Ascending aorta (tissue), 2 donors: ENCODE results near the gene PCED1B. TPM values are rescaled to one million over a fixed set of nuclear protein-coding genes. Genes with fewer than 3 reads are reported as not detected.
A peak's percentile ranks its signal among the peaks of the same experiment; 100 is the strongest.

Experiments
- DNase-seq, 2 donors: peaks; one replicate each; pipeline ENCODE4 v3.0.0-alpha.2; 2019; ENCODE audit warnings: low spot score in 2 of 2
- H3K27ac ChIP-seq, 2 donors: fragments of 200-600 bp; sonication (generic); one replicate each; pipeline ENCODE4 v1.5.1; 2016 to 2017; ENCODE audit warnings: mild to moderate bottlenecking in 1 of 2
- H3K27me3 ChIP-seq: fragments of 200-600 bp; sonication (generic); one replicate; pipeline ENCODE4 v1.5.1; 2017
- H3K36me3 ChIP-seq, 2 donors: fragments of 200-600 bp; sonication (generic); one replicate each; pipeline ENCODE4 v1.5.1; 2016
- H3K4me1 ChIP-seq, 2 donors: fragments of 200-600 bp; sonication (generic); one replicate each; pipeline ENCODE4 v1.5.1; 2016 to 2017; ENCODE audit warnings: mild to moderate bottlenecking in 1 of 2
- H3K4me3 ChIP-seq, 2 donors: fragments of 200-600 bp; sonication (generic); one replicate each; pipeline ENCODE4 v1.5.1; 2016 to 2017; ENCODE audit warnings: mild to moderate bottlenecking in 1 of 2
- H3K9me3 ChIP-seq, 2 donors: fragments of 200-600 bp; sonication (generic); one replicate each; pipeline ENCODE4 v1.5.1; 2016
- CTCF ChIP-seq, 3 experiments: fragments of 200-600 bp in 2 of 3; fragments of 450-650 bp in 1 of 3; sonication (generic) in 2 of 3; IDR thresholded peaks; one replicate each; pipeline ENCODE4 v1.5.1; 2016 to 2019; ENCODE audit warnings: antibody characterized with exemption in 3 of 3, mild to moderate bottlenecking in 1 of 3, moderate library complexity in 1 of 3
- intact Hi-C: fragments of 100-400 bp; cut with DNase I; formaldehyde crosslinking; loops from one replicate; pipeline ENCODE4 v1.15.1; 2023
- total RNA-seq: library from RNA; depleted of rRNA; stranded (reverse); fragments of >200 nt; gene quantifications from one replicate; pipeline ENCODE4 v1.1.0, GENCODE V29; 2016

The PCED1B gene
- total RNA-seq, 1 donor from 2014 or later, result 1.5 TPM

- H3K4me3 ChIP-seq, result no peak overlapping the region
- intact Hi-C loops, result no loop called here
These were observed 143.2 kb downstream of the PCED1B start for GRCh38 chr12:47222520-47223030.

GRCh38 chr12:47223031-47223847 is 143.8 kb downstream of the PCED1B start:
- H3K4me3 ChIP-seq, result peak overlapping the region; percentile 4 to 13
- DNase-seq, result no peak
- peaks cover 0 to 5% of the 10 kb centered on the region in 2 donors for H3K36me3 ChIP-seq
- H3K4me1 ChIP-seq, result peaks cover 0 to 5% of the 10 kb centered on the region in 2 donors
- TF ChIP-seq CTCF (IDR thresholded peaks at IDR 0.05), result no peak
- no peak overlapping the region for H3K27ac ChIP-seq
- intact Hi-C loops, result no loop called here
- no peaks in the 10 kb centered on the region for H3K27me3 ChIP-seq
- no peaks in the 10 kb centered on the region for H3K9me3 ChIP-seq

More at GRCh38 chr12:47222520-47223030, 143.2 kb downstream of the PCED1B start:
- TF ChIP-seq CTCF (IDR thresholded peaks at IDR 0.05), result no peak
- Histone ChIP-seq H3K27me3 (no peaks in the 10 kb centered on the region), H3K27ac (no peak overlapping the region), H3K36me3 (peaks cover 0 to 3% of the 10 kb centered on the region in 2 donors), H3K9me3 (no peaks in the 10 kb centered on the region), H3K4me1 (peaks cover 0 to 5% of the 10 kb centered on the region in 2 donors)
- DNase-seq, result no peak

GRCh38 chr12:47223848-47224213 is 144.4 kb downstream of the PCED1B start:
- intact Hi-C loops, result no loop called here
- DNase-seq, result no peak
- H3K4me1 ChIP-seq, result peaks cover 0 to 5% of the 10 kb centered on the region in 2 donors
- no peaks in the 10 kb centered on the region for H3K27me3 ChIP-seq
- H3K27ac ChIP-seq, result no peak overlapping the region
- peaks cover 0 to 6% of the 10 kb centered on the region in 2 donors for H3K36me3 ChIP-seq
- no peak for TF ChIP-seq CTCF (IDR thresholded peaks at IDR 0.05)
- H3K4me3 ChIP-seq, result peak overlapping the region; percentile 4 to 13
- no peaks in the 10 kb centered on the region for H3K9me3 ChIP-seq

- no peak for TF ChIP-seq CTCF (IDR thresholded peaks at IDR 0.05)
- H3K27me3 ChIP-seq, result no peaks in the 10 kb centered on the region
- no peak for DNase-seq
- H3K9me3 ChIP-seq, result no peaks in the 10 kb centered on the region
- intact Hi-C loops, result no loop called here
- H3K4me3 ChIP-seq, result no peak overlapping the region
- H3K36me3 ChIP-seq, result peaks cover 0 to 6% of the 10 kb centered on the region in 2 donors
- H3K27ac ChIP-seq, result no peak overlapping the region
- H3K4me1 ChIP-seq, result peaks cover 0 to 5% of the 10 kb centered on the region in 2 donors
These were observed 145.2 kb downstream of the PCED1B start for GRCh38 chr12:47224563-47225133.

GRCh38 chr12:47225356-47225755 is 145.9 kb downstream of the PCED1B start:
- intact Hi-C loops, result no loop called here
- no peak for DNase-seq
- H3K4me3 ChIP-seq, result no peak overlapping the region
- peaks cover 0 to 6% of the 10 kb centered on the region in 2 donors for H3K36me3 ChIP-seq
- H3K9me3 ChIP-seq, result no peaks in the 10 kb centered on the region
- H3K27ac ChIP-seq, result no peak overlapping the region
- peaks cover 0 to 5% of the 10 kb centered on the region in 2 donors for H3K4me1 ChIP-seq
- no peak for TF ChIP-seq CTCF (IDR thresholded peaks at IDR 0.05)
- H3K27me3 ChIP-seq, result no peaks in the 10 kb centered on the region
